HG02763 (cell line): ENCODE results near the gene RBM33.
A peak's percentile ranks its signal among the peaks of the same experiment; 100 is the strongest.

Experiments used
- ATAC-seq: cut with Tn5 transposase; IDR thresholded peaks from one replicate; pipeline ENCODE4 v1.9.1; 2021; ENCODE audit warnings: mild to moderate bottlenecking, moderate library complexity; ENCODE audit not compliant: unreplicated experiment

RBM33 gene

GRCh38 chr7:155722118-155722517 lies 77.7 kb downstream of the RBM33 start:
- peak; percentile 52 for ATAC-seq

- ATAC-seq, result no peak
These were observed 78.5 kb downstream of the RBM33 start for GRCh38 chr7:155722936-155723335.

GRCh38 chr7:155724327-155725005 lies 80.0 kb downstream of the RBM33 start:
- peak; percentile 47 for ATAC-seq

- no peak for ATAC-seq
These were observed 80.5 kb downstream of the RBM33 start for GRCh38 chr7:155725006-155725355.

GRCh38 chr7:155727616-155728015 lies 83.2 kb downstream of the RBM33 start:
- no peak for ATAC-seq

GRCh38 chr7:155728116-155728515 lies 83.7 kb downstream of the RBM33 start:
- ATAC-seq, result no peak

GRCh38 chr7:155729847-155730246 lies 85.4 kb downstream of the RBM33 start:
- ATAC-seq, result no peak

GRCh38 chr7:155731380-155731779 lies 86.9 kb downstream of the RBM33 start:
- no peak for ATAC-seq

- no peak for ATAC-seq
These were observed 87.4 kb downstream of the RBM33 start for GRCh38 chr7:155731871-155732270.

- ATAC-seq, result no peak
These were observed 87.8 kb downstream of the RBM33 start for GRCh38 chr7:155732286-155732685.

- no peak for ATAC-seq
These were observed 89.4 kb downstream of the RBM33 start for GRCh38 chr7:155733582-155734444.

GRCh38 chr7:155734445-155734809 lies 90.0 kb downstream of the RBM33 start:
- ATAC-seq, result no peak

GRCh38 chr7:155735442-155736115 lies 91.1 kb downstream of the RBM33 start:
- ATAC-seq, result no peak

GRCh38 chr7:155737590-155737989 lies 93.1 kb downstream of the RBM33 start:
- no peak for ATAC-seq

GRCh38 chr7:155738104-155738503 lies 93.6 kb downstream of the RBM33 start:
- no peak for ATAC-seq

- ATAC-seq, result peak; percentile 55
These were observed 94.4 kb downstream of the RBM33 start for GRCh38 chr7:155738652-155739537.

- ATAC-seq, result no peak
These were observed 95.2 kb downstream of the RBM33 start for GRCh38 chr7:155739538-155740143.

GRCh38 chr7:155741082-155741481 lies 96.6 kb downstream of the RBM33 start:
- ATAC-seq, result no peak

GRCh38 chr7:155741805-155742204 lies 97.3 kb downstream of the RBM33 start:
- ATAC-seq, result no peak

- no peak for ATAC-seq
These were observed 98.7 kb downstream of the RBM33 start for GRCh38 chr7:155743177-155743576.
